ENCODE data around the gene SYNE2.

The SYNE2 gene

GRCh38 chr14:64081174-64081746 is 228.5 kb downstream of the SYNE2 start:
- Histone ChIP-seq H3K36me3 (replicated peaks) (no peaks in the 10 kb centered on the region; the same call in 1 of the 2 replicates), H3K9me3 (no peaks in the 10 kb centered on the region), H3K4me1 (peaks cover 1% of the 10 kb centered on the region), H3K4me3 (no peak overlapping the region), H3K27me3 (ENCODE audit: low read depth) (no peaks in the 10 kb centered on the region)
- DNase-seq (ENCODE audit: low spot score in 2 of 2): no peak
- in situ Hi-C loops (cut with MboI; ENCODE audit: low sequenced_read_pairs): no loop called here

DNA sequence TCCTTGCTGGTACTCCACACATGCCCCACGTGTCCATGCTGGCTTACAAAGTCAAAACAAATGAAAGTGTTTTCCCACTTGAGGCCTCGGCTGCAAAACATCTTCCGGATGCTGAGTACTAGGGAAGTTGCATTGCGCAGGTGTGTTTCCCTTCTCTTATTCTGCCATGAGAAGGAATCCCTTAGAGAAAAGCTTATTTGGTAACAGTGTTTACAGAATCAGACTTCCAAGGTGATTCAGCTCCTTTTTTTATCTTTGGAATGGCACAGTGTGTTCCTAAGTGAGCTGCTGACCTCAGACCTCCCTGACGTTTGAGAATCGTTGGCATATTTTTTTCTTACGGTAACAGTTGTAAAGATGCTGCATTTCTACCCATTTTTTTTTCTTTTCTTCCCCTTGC is 230.0 kb downstream of the SYNE2 start:
- no peak overlapping the region for H3K4me3 ChIP-seq
- H3K36me3 ChIP-seq (replicated peaks): no peaks in the 10 kb centered on the region; the same call in 1 of the 2 replicates
- H3K9me3 ChIP-seq: no peaks in the 10 kb centered on the region
- no peaks in the 10 kb centered on the region for H3K27me3 ChIP-seq (ENCODE audit: low read depth)
- DNase-seq (ENCODE audit: low spot score in 2 of 2): no peak
- H3K4me1 ChIP-seq: no peaks in the 10 kb centered on the region
- in situ Hi-C loops (cut with MboI; ENCODE audit: low sequenced_read_pairs): no loop called here

GRCh38 chr14:64088647-64088964 is 235.8 kb downstream of the SYNE2 start:
- Histone ChIP-seq H3K4me3 (no peak overlapping the region), H3K27me3 (ENCODE audit: low read depth) (no peaks in the 10 kb centered on the region), H3K9me3 (no peaks in the 10 kb centered on the region), H3K36me3 (replicated peaks) (no peaks in the 10 kb centered on the region; the same call in 1 of the 2 replicates), H3K4me1 (peaks cover 14% of the 10 kb centered on the region)
- DNase-seq (ENCODE audit: low spot score in 2 of 2): no peak
- in situ Hi-C loops (cut with MboI; ENCODE audit: low sequenced_read_pairs): no loop called here

DNA sequence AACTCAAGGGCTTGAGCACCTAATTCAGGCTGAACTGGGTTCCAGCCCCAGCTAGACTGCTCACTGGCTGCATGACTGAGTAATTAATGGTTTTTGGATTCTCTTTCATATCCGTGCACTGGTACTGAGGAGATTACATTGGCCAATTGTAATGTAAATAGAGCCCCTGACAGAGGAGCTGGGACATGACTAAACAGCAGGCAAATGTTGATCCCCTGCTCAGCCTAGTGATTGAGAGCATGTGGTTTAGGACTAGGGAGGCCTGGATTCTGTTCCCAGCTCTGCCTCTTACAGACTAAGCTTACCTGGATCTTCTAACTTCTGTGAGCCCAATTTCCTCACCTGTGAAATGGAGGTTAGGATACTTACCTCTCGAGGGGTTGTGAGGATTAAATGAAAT is 237.1 kb downstream of the SYNE2 start:
- no peaks in the 10 kb centered on the region; the same call in 1 of the 2 replicates for H3K36me3 ChIP-seq (replicated peaks)
- in situ Hi-C loops (cut with MboI; ENCODE audit: low sequenced_read_pairs): no loop called here
- no peaks in the 10 kb centered on the region for H3K9me3 ChIP-seq
- H3K27me3 ChIP-seq (ENCODE audit: low read depth): no peaks in the 10 kb centered on the region
- peaks cover 14% of the 10 kb centered on the region for H3K4me1 ChIP-seq
- DNase-seq (ENCODE audit: low spot score in 2 of 2): peak; percentile 77 to 97
- no peak overlapping the region for H3K4me3 ChIP-seq

- Histone ChIP-seq H3K9me3 (no peaks in the 10 kb centered on the region), H3K4me1 (peaks cover 14% of the 10 kb centered on the region), H3K27me3 (ENCODE audit: low read depth) (no peaks in the 10 kb centered on the region), H3K36me3 (replicated peaks) (no peaks in the 10 kb centered on the region; the same call in 1 of the 2 replicates), H3K4me3 (no peak overlapping the region)
- DNase-seq (ENCODE audit: low spot score in 2 of 2): no peak
- in situ Hi-C loops (cut with MboI; ENCODE audit: low sequenced_read_pairs): no loop called here
These were observed 238.4 kb downstream of the SYNE2 start for GRCh38 chr14:64091217-64091616.

- Histone ChIP-seq H3K27me3 (ENCODE audit: low read depth) (no peaks in the 10 kb centered on the region), H3K9me3 (no peaks in the 10 kb centered on the region), H3K4me1 (peaks cover 14% of the 10 kb centered on the region), H3K4me3 (no peak overlapping the region), H3K36me3 (replicated peaks) (no peaks in the 10 kb centered on the region; the same call in 1 of the 2 replicates)
- DNase-seq (ENCODE audit: low spot score in 2 of 2): no peak
- in situ Hi-C loops (cut with MboI; ENCODE audit: low sequenced_read_pairs): no loop called here
These were observed 239.5 kb downstream of the SYNE2 start for GRCh38 chr14:64092338-64092737.

DNA sequence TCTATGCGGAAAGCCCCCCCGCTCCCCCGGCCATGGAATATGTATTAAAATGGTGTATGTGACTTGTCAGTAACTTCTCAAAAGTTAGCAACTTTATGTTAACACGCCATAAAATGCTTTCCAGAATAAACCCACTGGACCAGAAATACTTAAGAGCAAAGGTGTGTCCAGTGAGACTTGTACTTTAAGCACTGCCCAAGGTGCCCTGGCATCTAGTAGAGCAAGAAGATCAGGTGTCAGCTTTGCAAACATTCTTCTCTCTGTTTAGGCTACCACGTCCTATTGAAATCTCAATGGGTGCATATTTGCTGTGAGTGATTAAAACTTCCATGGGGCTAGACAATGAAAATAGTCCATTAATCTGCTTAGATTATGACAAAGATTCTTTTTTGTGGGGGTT is 240.1 kb downstream of the SYNE2 start:
- Histone ChIP-seq H3K4me1 (peaks cover 14% of the 10 kb centered on the region), H3K9me3 (no peaks in the 10 kb centered on the region), H3K27me3 (ENCODE audit: low read depth) (no peaks in the 10 kb centered on the region), H3K36me3 (replicated peaks) (no peaks in the 10 kb centered on the region; the same call in 1 of the 2 replicates), H3K4me3 (no peak overlapping the region)
- DNase-seq (ENCODE audit: low spot score in 2 of 2): peak in 1 of 2 experiments; percentile 43
- in situ Hi-C loops (cut with MboI; ENCODE audit: low sequenced_read_pairs): no loop called here

GRCh38 chr14:64095620-64096019 is 242.8 kb downstream of the SYNE2 start:
- no peaks in the 10 kb centered on the region; the same call in 1 of the 2 replicates for H3K36me3 ChIP-seq (replicated peaks)
- no peak for DNase-seq (ENCODE audit: low spot score in 2 of 2)

DNA sequence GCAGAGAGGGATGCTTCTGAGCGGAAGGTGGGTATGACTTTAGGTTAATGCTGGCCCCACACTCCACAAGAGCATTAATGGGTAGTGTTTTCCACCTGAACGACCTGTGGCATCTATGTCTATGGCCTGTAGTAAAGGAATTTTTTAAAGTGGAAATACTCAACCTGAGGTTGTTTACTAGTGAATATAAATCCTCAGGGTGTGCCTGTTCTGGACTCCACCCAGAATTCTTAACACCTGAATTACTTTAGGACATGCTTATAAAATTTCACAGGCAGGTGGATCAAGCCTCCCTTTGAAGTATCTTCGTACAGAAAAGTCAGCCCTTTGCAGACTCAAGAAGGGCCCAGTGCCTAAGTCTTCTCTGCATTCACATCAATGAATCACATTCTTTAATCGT is 245.3 kb downstream of the SYNE2 start:
- no peaks in the 10 kb centered on the region for H3K27me3 ChIP-seq (ENCODE audit: low read depth)
- in situ Hi-C loops (cut with MboI; ENCODE audit: low sequenced_read_pairs): no loop called here
- H3K36me3 ChIP-seq (replicated peaks): no peaks in the 10 kb centered on the region
- peaks cover 3% of the 10 kb centered on the region; the same call in 1 of the 2 replicates for H3K4me1 ChIP-seq
- H3K4me3 ChIP-seq: no peak overlapping the region
- no peak for DNase-seq (ENCODE audit: low spot score in 2 of 2)
- H3K9me3 ChIP-seq: no peaks in the 10 kb centered on the region

More at GRCh38 chr14:64095620-64096019, 242.8 kb downstream of the SYNE2 start:
- Histone ChIP-seq H3K9me3 (no peaks in the 10 kb centered on the region), H3K4me1 (peaks cover 4% of the 10 kb centered on the region), H3K4me3 (no peak overlapping the region), H3K27me3 (ENCODE audit: low read depth) (no peaks in the 10 kb centered on the region)
- in situ Hi-C loops (cut with MboI; ENCODE audit: low sequenced_read_pairs): no loop called here

DNA sequence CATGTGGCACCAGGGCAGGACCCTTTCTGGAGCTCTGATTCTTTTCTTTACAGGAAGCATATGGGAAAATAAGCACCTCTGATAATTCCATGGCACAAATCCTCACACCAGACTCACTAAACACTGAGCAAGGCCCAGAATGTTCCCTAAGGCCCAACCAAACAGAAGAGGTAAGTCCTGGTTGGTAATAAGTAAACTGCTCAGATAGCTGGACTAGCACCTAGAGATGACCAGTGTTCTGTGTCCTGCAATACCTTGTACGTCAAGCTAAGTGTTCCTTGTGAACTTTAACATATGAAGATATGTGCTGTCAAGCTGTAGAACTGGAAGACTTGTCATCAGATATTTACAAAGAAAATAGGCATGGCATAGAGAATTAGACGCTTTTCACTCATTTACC is 254.6 kb downstream of the SYNE2 start:
- Histone ChIP-seq H3K4me1 (peaks cover 3% of the 10 kb centered on the region), H3K4me3 (no peak overlapping the region), H3K27me3 (ENCODE audit: low read depth) (no peaks in the 10 kb centered on the region), H3K36me3 (replicated peaks) (no peaks in the 10 kb centered on the region), H3K9me3 (no peaks in the 10 kb centered on the region)
- in situ Hi-C loops (cut with MboI; ENCODE audit: low sequenced_read_pairs): no loop called here
- no peak for DNase-seq (ENCODE audit: low spot score in 2 of 2)

- no peak for DNase-seq (ENCODE audit: low spot score in 2 of 2)
- H3K4me1 ChIP-seq: no peaks in the 10 kb centered on the region
- H3K4me3 ChIP-seq: no peak overlapping the region
- H3K9me3 ChIP-seq: no peaks in the 10 kb centered on the region
- H3K36me3 ChIP-seq (replicated peaks): no peaks in the 10 kb centered on the region; the same call in none of the 2 replicates
- in situ Hi-C loops (cut with MboI; ENCODE audit: low sequenced_read_pairs): no loop called here
- no peaks in the 10 kb centered on the region for H3K27me3 ChIP-seq (ENCODE audit: low read depth)
These were observed 257.2 kb downstream of the SYNE2 start for GRCh38 chr14:64109819-64110554.

GRCh38 chr14:64110802-64111201 is 258.0 kb downstream of the SYNE2 start:
- DNase-seq (ENCODE audit: low spot score in 2 of 2): no peak
- H3K4me3 ChIP-seq: no peak overlapping the region
- in situ Hi-C loops (cut with MboI; ENCODE audit: low sequenced_read_pairs): no loop called here
- H3K4me1 ChIP-seq: no peaks in the 10 kb centered on the region
- no peaks in the 10 kb centered on the region for H3K9me3 ChIP-seq
- H3K36me3 ChIP-seq (replicated peaks): no peaks in the 10 kb centered on the region; the same call in none of the 2 replicates
- no peaks in the 10 kb centered on the region for H3K27me3 ChIP-seq (ENCODE audit: low read depth)

- Histone ChIP-seq H3K36me3 (replicated peaks) (no peaks in the 10 kb centered on the region; the same call in none of the 2 replicates), H3K4me1 (no peaks in the 10 kb centered on the region), H3K27me3 (ENCODE audit: low read depth) (no peaks in the 10 kb centered on the region), H3K4me3 (no peak overlapping the region), H3K9me3 (no peaks in the 10 kb centered on the region)
- in situ Hi-C loops (cut with MboI; ENCODE audit: low sequenced_read_pairs): no loop called here
- DNase-seq (ENCODE audit: low spot score in 2 of 2): no peak
These were observed 260.3 kb downstream of the SYNE2 start for GRCh38 chr14:64112867-64113678.

- Histone ChIP-seq H3K4me1 (no peaks in the 10 kb centered on the region), H3K9me3 (no peaks in the 10 kb centered on the region), H3K4me3 (no peak overlapping the region), H3K36me3 (replicated peaks) (no peaks in the 10 kb centered on the region; the same call in none of the 2 replicates), H3K27me3 (ENCODE audit: low read depth) (no peaks in the 10 kb centered on the region)
- in situ Hi-C loops (cut with MboI; ENCODE audit: low sequenced_read_pairs): no loop called here
- DNase-seq (ENCODE audit: low spot score in 2 of 2): no peak
These were observed 261.4 kb downstream of the SYNE2 start for GRCh38 chr14:64114166-64114565.
